ENCODE measurements around the gene ITPKC.
"Not testable (repeated sequence)": the region's sequence is repeated elsewhere in the genome, so short reads cannot be mapped to it uniquely, and the experiment has no call there.

Gene ITPKC

GRCh38 chr19:40717880-40718773 is 1.2 kb downstream of the ITPKC start:
- no peak for DNase-seq

- DNase-seq: no peak
These were observed 2.0 kb downstream of the ITPKC start for GRCh38 chr19:40718774-40719391.

- no peak for DNase-seq
These were observed 2.5 kb downstream of the ITPKC start for GRCh38 chr19:40719414-40719894.

- no peak for DNase-seq
These were observed 4.2 kb downstream of the ITPKC start for GRCh38 chr19:40721140-40721486.

GRCh38 chr19:40721936-40722661 is 5.2 kb downstream of the ITPKC start:
- DNase-seq: no peak

- DNase-seq: no peak
These were observed 6.8 kb downstream of the ITPKC start for GRCh38 chr19:40723661-40724254.

- no peak for DNase-seq
These were observed 7.4 kb downstream of the ITPKC start for GRCh38 chr19:40724315-40724714.

- DNase-seq: no peak
These were observed 7.9 kb downstream of the ITPKC start for GRCh38 chr19:40724855-40725254.

- DNase-seq: no peak
These were observed 9.4 kb downstream of the ITPKC start for GRCh38 chr19:40726279-40726678.

GRCh38 chr19:40730065-40730464 is 13.2 kb downstream of the ITPKC start:
- not testable (repeated sequence) for DNase-seq

GRCh38 chr19:40732304-40732703 is 15.4 kb downstream of the ITPKC start:
- not testable (repeated sequence) for DNase-seq

GRCh38 chr19:40733149-40733548 is 16.2 kb downstream of the ITPKC start:
- no peak for DNase-seq

- no peak for DNase-seq
These were observed 18.3 kb downstream of the ITPKC start for GRCh38 chr19:40735013-40735771.

- no peak for DNase-seq
These were observed 19.7 kb downstream of the ITPKC start for GRCh38 chr19:40736661-40737060.

GRCh38 chr19:40737102-40737644 is 20.3 kb downstream of the ITPKC start:
- DNase-seq: no peak

- no peak for DNase-seq
These were observed 22.3 kb downstream of the ITPKC start for GRCh38 chr19:40739030-40739839.

- no peak for DNase-seq
These were observed 23.2 kb downstream of the ITPKC start for GRCh38 chr19:40739871-40740703.

- DNase-seq: no peak
These were observed 23.8 kb downstream of the ITPKC start for GRCh38 chr19:40740747-40741146.

GRCh38 chr19:40741527-40742390 is 24.8 kb downstream of the ITPKC start:
- no peak for DNase-seq
